ENCODE measurements around the gene SCNN1B.
"Not testable (repeated sequence)": the region's sequence is repeated elsewhere in the genome, so short reads cannot be mapped to it uniquely, and the experiment has no call there.

The SCNN1B gene

GRCh38 chr16:23302045-23302956 is at the start of gene SCNN1B:
TSS of gene SCNN1B (plus strand) at chr16:23302302. CDS start at chr16:23348600, 46,298 bp downstream.
- Mint-ChIP-seq H3K27me3 (peaks cover 41% of the 10 kb centered on the region), H3K4me3 (no peak within 1 kb of the TSS), H3K4me1 (ENCODE audit: low read depth) (no peaks in the 10 kb centered on the region), H3K36me3 (ENCODE audit: low read depth) (no peaks in the 10 kb centered on the region), H3K9me3 (peaks cover 3% of the 10 kb centered on the region), H3K27ac (no peak within 1 kb of the TSS)

- no peaks in the 10 kb centered on the region for H3K4me1 Mint-ChIP-seq (ENCODE audit: low read depth)
- H3K27me3 Mint-ChIP-seq: peaks cover 7% of the 10 kb centered on the region
- no peak overlapping the region for H3K4me3 Mint-ChIP-seq
- H3K9me3 Mint-ChIP-seq: no peaks in the 10 kb centered on the region
- no peak overlapping the region for H3K27ac Mint-ChIP-seq
- H3K36me3 Mint-ChIP-seq (ENCODE audit: low read depth): no peaks in the 10 kb centered on the region
These were observed 49.8 kb upstream of the SCNN1B start for GRCh38 chr16:23252310-23252709.

- not testable (repeated sequence) for H3K9me3 Mint-ChIP-seq; H3K36me3 Mint-ChIP-seq (ENCODE audit: low read depth); H3K27ac Mint-ChIP-seq; H3K4me1 Mint-ChIP-seq (ENCODE audit: low read depth); H3K4me3 Mint-ChIP-seq
- peaks cover 14% of the 10 kb centered on the region for H3K27me3 Mint-ChIP-seq
These were observed 48.5 kb upstream of the SCNN1B start for GRCh38 chr16:23253650-23254049.

GRCh38 chr16:23254338-23254737 is 47.8 kb upstream of the SCNN1B start:
- Mint-ChIP-seq H3K27me3 (peaks cover 14% of the 10 kb centered on the region), H3K9me3 (no peaks in the 10 kb centered on the region), H3K4me1 (ENCODE audit: low read depth) (no peaks in the 10 kb centered on the region), H3K27ac (no peak overlapping the region), H3K4me3 (no peak overlapping the region), H3K36me3 (ENCODE audit: low read depth) (no peaks in the 10 kb centered on the region)

- H3K9me3 Mint-ChIP-seq: no peaks in the 10 kb centered on the region
- H3K4me1 Mint-ChIP-seq (ENCODE audit: low read depth): no peaks in the 10 kb centered on the region
- H3K27me3 Mint-ChIP-seq: peaks cover 14% of the 10 kb centered on the region
- H3K27ac Mint-ChIP-seq: no peak overlapping the region
- no peak overlapping the region for H3K4me3 Mint-ChIP-seq
- H3K36me3 Mint-ChIP-seq (ENCODE audit: low read depth): no peaks in the 10 kb centered on the region
These were observed 47.1 kb upstream of the SCNN1B start for GRCh38 chr16:23255000-23255399.

GRCh38 chr16:23256440-23256839 is 45.7 kb upstream of the SCNN1B start:
- no peak overlapping the region for H3K27ac Mint-ChIP-seq

GRCh38 chr16:23257682-23258081 is 44.4 kb upstream of the SCNN1B start:
- H3K27me3 Mint-ChIP-seq: peaks cover 14% of the 10 kb centered on the region

More at GRCh38 chr16:23256440-23256839, 45.7 kb upstream of the SCNN1B start:
- no peak overlapping the region for H3K4me3 Mint-ChIP-seq
- no peaks in the 10 kb centered on the region for H3K9me3 Mint-ChIP-seq
- H3K27me3 Mint-ChIP-seq: peaks cover 14% of the 10 kb centered on the region
- no peaks in the 10 kb centered on the region for H3K4me1 Mint-ChIP-seq (ENCODE audit: low read depth)
- no peaks in the 10 kb centered on the region for H3K36me3 Mint-ChIP-seq (ENCODE audit: low read depth)

GRCh38 chr16:23258919-23259237 is 43.2 kb upstream of the SCNN1B start:
- H3K27ac Mint-ChIP-seq: no peak overlapping the region
- H3K9me3 Mint-ChIP-seq: no peaks in the 10 kb centered on the region
- H3K4me1 Mint-ChIP-seq (ENCODE audit: low read depth): no peaks in the 10 kb centered on the region
- H3K36me3 Mint-ChIP-seq (ENCODE audit: low read depth): no peaks in the 10 kb centered on the region
- peaks cover 19% of the 10 kb centered on the region for H3K27me3 Mint-ChIP-seq
- H3K4me3 Mint-ChIP-seq: no peak overlapping the region

More at GRCh38 chr16:23257682-23258081, 44.4 kb upstream of the SCNN1B start:
- no peaks in the 10 kb centered on the region for H3K4me1 Mint-ChIP-seq (ENCODE audit: low read depth)
- H3K4me3 Mint-ChIP-seq: no peak overlapping the region
- no peaks in the 10 kb centered on the region for H3K36me3 Mint-ChIP-seq (ENCODE audit: low read depth)
- no peak overlapping the region for H3K27ac Mint-ChIP-seq
- no peaks in the 10 kb centered on the region for H3K9me3 Mint-ChIP-seq

- Mint-ChIP-seq H3K9me3 (peaks cover 3% of the 10 kb centered on the region), H3K36me3 (ENCODE audit: low read depth) (no peaks in the 10 kb centered on the region), H3K4me3 (no peak overlapping the region), H3K27ac (no peak overlapping the region), H3K27me3 (peaks cover 9% of the 10 kb centered on the region), H3K4me1 (ENCODE audit: low read depth) (no peaks in the 10 kb centered on the region)
These were observed 34.5 kb upstream of the SCNN1B start for GRCh38 chr16:23267647-23268046.

- Mint-ChIP-seq H3K27ac (no peak overlapping the region), H3K27me3 (peaks cover 3% of the 10 kb centered on the region), H3K4me1 (ENCODE audit: low read depth) (no peaks in the 10 kb centered on the region), H3K9me3 (peaks cover 3% of the 10 kb centered on the region), H3K36me3 (ENCODE audit: low read depth) (no peaks in the 10 kb centered on the region), H3K4me3 (no peak overlapping the region)
These were observed 33.5 kb upstream of the SCNN1B start for GRCh38 chr16:23268561-23268960.

GRCh38 chr16:23269248-23269953 is 32.7 kb upstream of the SCNN1B start:
- no peaks in the 10 kb centered on the region for H3K4me1 Mint-ChIP-seq (ENCODE audit: low read depth)

GRCh38 chr16:23270654-23271053 is 31.4 kb upstream of the SCNN1B start:
- Mint-ChIP-seq H3K4me1 (ENCODE audit: low read depth) (no peaks in the 10 kb centered on the region), H3K36me3 (ENCODE audit: low read depth) (no peaks in the 10 kb centered on the region), H3K27ac (no peak overlapping the region), H3K9me3 (peaks cover 14% of the 10 kb centered on the region), H3K27me3 (peaks cover 17% of the 10 kb centered on the region), H3K4me3 (no peak overlapping the region)

More at GRCh38 chr16:23269248-23269953, 32.7 kb upstream of the SCNN1B start:
- Mint-ChIP-seq H3K4me3 (no peak overlapping the region), H3K9me3 (peaks cover 3% of the 10 kb centered on the region), H3K27me3 (peaks cover 4% of the 10 kb centered on the region), H3K36me3 (ENCODE audit: low read depth) (no peaks in the 10 kb centered on the region), H3K27ac (no peak overlapping the region)

GRCh38 chr16:23274968-23275367 is 27.1 kb upstream of the SCNN1B start:
- H3K27ac Mint-ChIP-seq: no peak overlapping the region
- H3K4me1 Mint-ChIP-seq (ENCODE audit: low read depth): no peaks in the 10 kb centered on the region
- no peak overlapping the region for H3K4me3 Mint-ChIP-seq
- no peaks in the 10 kb centered on the region for H3K36me3 Mint-ChIP-seq (ENCODE audit: low read depth)
- peaks cover 14% of the 10 kb centered on the region for H3K9me3 Mint-ChIP-seq
- peaks cover 32% of the 10 kb centered on the region for H3K27me3 Mint-ChIP-seq

GRCh38 chr16:23276821-23277220 is 25.3 kb upstream of the SCNN1B start:
- Mint-ChIP-seq H3K27me3 (peaks cover 40% of the 10 kb centered on the region), H3K27ac (no peak overlapping the region), H3K4me1 (ENCODE audit: low read depth) (no peaks in the 10 kb centered on the region), H3K9me3 (peaks cover 14% of the 10 kb centered on the region), H3K4me3 (no peak overlapping the region), H3K36me3 (ENCODE audit: low read depth) (no peaks in the 10 kb centered on the region)

GRCh38 chr16:23278031-23278430 is 24.1 kb upstream of the SCNN1B start:
- Mint-ChIP-seq H3K4me1 (ENCODE audit: low read depth) (no peaks in the 10 kb centered on the region), H3K9me3 (peaks cover 10% of the 10 kb centered on the region), H3K27ac (no peak overlapping the region), H3K36me3 (ENCODE audit: low read depth) (no peaks in the 10 kb centered on the region), H3K27me3 (peaks cover 45% of the 10 kb centered on the region), H3K4me3 (no peak overlapping the region)
